Panc1 (cell line): ENCODE measurements around the gene SEMA3G. TPM values are rescaled to one million over a fixed set of nuclear protein-coding genes. Genes with fewer than 3 reads are reported as not detected.

Source experiments
- ATAC-seq: fragments of 200-7000 bp; cut with Tn5 transposase; 2 replicates; pipeline ENCODE4 v1.9.1; 2020; ENCODE audit warnings: mild to moderate bottlenecking, moderate library complexity
- BruUV-seq: library from RNA; stranded (reverse); fragments of 400-500 nt; replicated peaks from 2 replicates; lab custom pipeline; 2021; lab: Mats Ljungman, UMichigan
- CTCF ChIA-PET: fragments of 300-600 bp; sonication (Branson Sonifier 250); formaldehyde crosslinking; loops from one replicate; lab custom pipeline; 2022; ENCODE audit warnings: antibody characterized with exemption; lab: Charles Lee
- POLR2A ChIA-PET: fragments of 300-600 bp; sonication (Branson Sonifier 250); formaldehyde crosslinking; loops from one replicate; lab custom pipeline; 2022; ENCODE audit warnings: antibody characterized with exemption; lab: Charles Lee
- DNase-seq: peaks from one replicate; pipeline ENCODE4 v3.0.0-alpha.2; 2010; ENCODE audit warnings: low read depth, low spot score
- H3K27ac ChIP-seq: 2 replicates; pipeline ENCODE4 v1.5.1; 2011; ENCODE audit warnings: mild to moderate bottlenecking, low read length, inconsistent platforms
- H3K27me3 ChIP-seq: fragments of 200-500 bp; sonication (Bioruptor generic); 2 replicates; pipeline ENCODE4 v1.6.0; 2014; ENCODE audit warnings: low read length, inconsistent platforms; ENCODE audit not compliant: control insufficient read depth, insufficient read depth
- H3K36me3 ChIP-seq: fragments of 200-500 bp; sonication (Bioruptor generic); 2 replicates; pipeline ENCODE4 v1.5.1; 2014; ENCODE audit warnings: inconsistent platforms, mild to moderate bottlenecking, low read length, moderate library complexity; ENCODE audit not compliant: control insufficient read depth, insufficient read depth
- H3K4me1 ChIP-seq: 2 replicates; pipeline ENCODE4 v1.5.1; 2011; ENCODE audit warnings: inconsistent platforms, mild to moderate bottlenecking, low read length, moderate library complexity; ENCODE audit not compliant: control insufficient read depth, insufficient read depth
- H3K4me3 ChIP-seq, 2 experiments: 2 replicates each; pipeline ENCODE4 v1.5.1; 2011 to 2012; ENCODE audit warnings: low read depth in 2 of 2, low read length in 2 of 2, mild to moderate bottlenecking in 2 of 2, inconsistent platforms in 1 of 2, moderate library complexity in 1 of 2
- H3K9me3 ChIP-seq: fragments of 200-500 bp; sonication (Bioruptor generic); 2 replicates; pipeline ENCODE4 v1.5.1; 2014; ENCODE audit warnings: low read depth, mild to moderate bottlenecking, inconsistent platforms, low read length, moderate library complexity; ENCODE audit not compliant: control insufficient read depth, insufficient read depth
- CTCF ChIP-seq: fragments of 450-650 bp; IDR thresholded peaks from 2 replicates; pipeline ENCODE4 v1.5.1; 2017; ENCODE audit warnings: mild to moderate bottlenecking
- POLR2AphosphoS5 ChIP-seq: IDR thresholded peaks from 2 replicates; pipeline ENCODE4 v1.6.1; 2012; ENCODE audit warnings: mild to moderate bottlenecking, low read depth, low read length, moderate library complexity
- SIN3A ChIP-seq: IDR thresholded peaks from 2 replicates; pipeline ENCODE4 v1.6.1; 2012; ENCODE audit warnings: low read depth, mild to moderate bottlenecking, low read length, moderate library complexity, borderline replicate concordance; ENCODE audit not compliant: insufficient read depth
- TCF7L2 ChIP-seq: IDR thresholded peaks from 2 replicates; pipeline ENCODE4 v1.6.1; 2011; ENCODE audit warnings: mild to moderate bottlenecking, low read depth, low read length, inconsistent platforms
- in situ Hi-C: cut with HindIII; loops from 2 replicates; pipeline ENCODE4 v1.10.0; 2016; ENCODE audit warnings: low sequenced_read_pairs, low pct_unique_long_range_greater_than_20kb
- intact Hi-C: fragments of 100-400 bp; cut with micrococcal nuclease; formaldehyde crosslinking; loops from one replicate; pipeline ENCODE4 v1.10.0; 2022; ENCODE audit not compliant: unreplicated experiment
- total RNA-seq: library from RNA; stranded (reverse); gene quantifications from one replicate; pipeline ENCODE4 v1.2.1, GENCODE V29; 2021; ENCODE audit not compliant: unreplicated experiment
- TF ChIP-seq, protein P1 (sequence below), 2 experiments: IDR thresholded peaks; 2 replicates each; pipeline ENCODE4 v1.6.1; 2011 to 2012; ENCODE audit warnings: low read depth in 2 of 2, control low read depth in 1 of 2, low read length in 1 of 2, mild to moderate bottlenecking in 1 of 2, moderate library complexity in 1 of 2; ENCODE audit not compliant: insufficient read depth in 1 of 2

The SEMA3G gene
- total RNA-seq, 1 experiment from 2014 or later: 1.6 TPM

DNA sequence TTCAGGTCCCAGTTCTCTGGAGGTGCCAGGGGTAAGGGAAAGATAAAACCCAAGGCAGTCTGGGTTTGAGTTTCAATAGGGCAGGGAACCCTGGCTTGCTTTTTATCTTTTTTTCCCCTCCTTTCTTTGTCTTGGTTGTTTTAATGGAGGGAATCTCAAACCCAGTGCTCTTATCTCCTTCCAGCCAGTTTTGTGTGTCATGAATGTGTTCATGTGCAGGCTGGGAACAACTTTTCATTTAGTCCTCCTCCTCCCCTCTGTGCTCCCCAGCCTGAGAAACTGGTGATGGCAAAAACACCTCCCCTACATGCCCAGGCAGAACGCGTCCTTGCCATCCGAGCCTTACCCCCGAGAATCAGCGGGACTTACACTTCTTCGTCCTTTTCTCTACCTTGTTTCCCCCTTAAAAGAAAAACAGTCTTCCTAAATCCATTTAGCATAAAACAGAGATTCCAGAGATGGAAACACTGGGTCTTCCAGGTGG is 10.9 kb downstream of the SEMA3G start:
- DNase-seq: no peak
- Histone ChIP-seq H3K27me3 (no peaks in the 10 kb centered on the region), H3K36me3 (no peaks in the 10 kb centered on the region), H3K27ac (no peak overlapping the region), H3K9me3 (no peaks in the 10 kb centered on the region), H3K4me1 (no peaks in the 10 kb centered on the region), H3K4me3 (no peak overlapping the region)
- ATAC-seq: no peak
- no peak for TF ChIP-seq POLR2AphosphoS5
- TF ChIP-seq CTCF: no peak
- TF ChIP-seq SIN3A: no peak
- TF ChIP-seq TCF7L2: no peak
- TF ChIP-seq, protein P1, sequence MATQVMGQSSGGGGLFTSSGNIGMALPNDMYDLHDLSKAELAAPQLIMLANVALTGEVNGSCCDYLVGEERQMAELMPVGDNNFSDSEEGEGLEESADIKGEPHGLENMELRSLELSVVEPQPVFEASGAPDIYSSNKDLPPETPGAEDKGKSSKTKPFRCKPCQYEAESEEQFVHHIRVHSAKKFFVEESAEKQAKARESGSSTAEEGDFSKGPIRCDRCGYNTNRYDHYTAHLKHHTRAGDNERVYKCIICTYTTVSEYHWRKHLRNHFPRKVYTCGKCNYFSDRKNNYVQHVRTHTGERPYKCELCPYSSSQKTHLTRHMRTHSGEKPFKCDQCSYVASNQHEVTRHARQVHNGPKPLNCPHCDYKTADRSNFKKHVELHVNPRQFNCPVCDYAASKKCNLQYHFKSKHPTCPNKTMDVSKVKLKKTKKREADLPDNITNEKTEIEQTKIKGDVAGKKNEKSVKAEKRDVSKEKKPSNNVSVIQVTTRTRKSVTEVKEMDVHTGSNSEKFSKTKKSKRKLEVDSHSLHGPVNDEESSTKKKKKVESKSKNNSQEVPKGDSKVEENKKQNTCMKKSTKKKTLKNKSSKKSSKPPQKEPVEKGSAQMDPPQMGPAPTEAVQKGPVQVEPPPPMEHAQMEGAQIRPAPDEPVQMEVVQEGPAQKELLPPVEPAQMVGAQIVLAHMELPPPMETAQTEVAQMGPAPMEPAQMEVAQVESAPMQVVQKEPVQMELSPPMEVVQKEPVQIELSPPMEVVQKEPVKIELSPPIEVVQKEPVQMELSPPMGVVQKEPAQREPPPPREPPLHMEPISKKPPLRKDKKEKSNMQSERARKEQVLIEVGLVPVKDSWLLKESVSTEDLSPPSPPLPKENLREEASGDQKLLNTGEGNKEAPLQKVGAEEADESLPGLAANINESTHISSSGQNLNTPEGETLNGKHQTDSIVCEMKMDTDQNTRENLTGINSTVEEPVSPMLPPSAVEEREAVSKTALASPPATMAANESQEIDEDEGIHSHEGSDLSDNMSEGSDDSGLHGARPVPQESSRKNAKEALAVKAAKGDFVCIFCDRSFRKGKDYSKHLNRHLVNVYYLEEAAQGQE (IDR thresholded peaks at IDR 0.05; ENCODE audit: insufficient read depth in 1 of 2, low read depth in 2 of 2, low read length in 1 of 2): no peak
- intact Hi-C loops (no loop called here), in situ Hi-C loops (no loop called here)
- POLR2A ChIA-PET: no interaction called here
- no TSS peak for BruUV-seq
- CTCF ChIA-PET: interaction anchor here (3.1 kb wide), 1 partner anchor 12 kb away, joined by 9 read pairs; no protein-coding TSS in a partner anchor

DNA sequence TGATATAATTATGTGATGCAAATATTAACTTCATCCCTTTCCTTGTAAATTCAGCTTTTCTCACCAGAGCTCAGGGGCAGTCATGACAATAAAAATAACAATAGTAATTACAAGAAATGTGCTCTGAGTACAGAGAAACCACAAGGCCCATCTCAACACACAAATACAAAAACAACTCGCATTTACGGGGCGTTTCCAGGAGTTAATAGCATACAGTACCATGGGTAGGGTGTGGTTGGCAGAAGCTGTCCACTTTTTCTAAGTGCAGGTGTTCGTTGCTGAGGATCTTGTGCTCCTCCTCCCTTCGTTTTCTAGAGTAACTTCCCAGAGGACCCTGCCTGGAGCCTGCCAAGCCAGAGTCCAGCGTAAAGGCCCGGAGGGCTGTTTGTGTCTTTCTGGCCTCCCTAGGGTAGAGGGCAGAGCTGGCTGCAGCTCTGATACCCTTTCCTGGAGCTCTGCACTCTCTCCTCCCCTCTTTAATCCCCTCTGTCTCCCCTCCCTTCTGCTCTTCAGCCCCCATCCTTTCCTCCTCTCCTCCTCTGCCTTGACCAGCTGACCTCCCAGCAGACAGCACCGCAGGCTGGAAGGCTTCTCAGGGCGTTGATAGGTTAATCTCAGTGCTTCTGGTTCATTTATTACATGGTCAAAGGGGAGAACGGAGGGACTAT is 11.4 kb downstream of the SEMA3G start:
- intact Hi-C loops: no loop called here

DNA sequence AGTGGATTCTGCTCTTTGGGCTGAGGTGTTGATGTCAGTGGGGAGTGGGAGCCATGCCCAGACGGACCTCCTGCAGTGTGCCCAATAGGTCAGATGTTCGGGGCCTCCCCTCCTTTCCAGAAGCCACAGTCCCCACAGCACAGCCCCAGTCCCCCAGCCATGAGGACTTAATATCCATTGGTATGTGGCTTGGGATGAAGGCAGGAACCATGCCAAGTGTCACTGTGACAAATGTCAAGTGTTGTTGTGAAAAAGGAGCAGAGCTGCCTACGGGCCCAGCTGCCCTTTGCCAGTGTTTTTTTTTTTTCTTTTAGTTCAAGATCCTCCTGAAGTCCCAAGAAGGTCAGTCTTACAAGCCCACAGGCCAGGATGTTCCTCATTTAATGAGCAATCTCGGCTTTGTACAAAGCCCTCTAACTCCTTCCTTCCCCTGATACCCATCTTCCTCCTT is 12.2 kb downstream of the SEMA3G start:
- no peaks in the 10 kb centered on the region for H3K4me1 ChIP-seq
- H3K27me3 ChIP-seq: no peaks in the 10 kb centered on the region
- DNase-seq (no peak), ATAC-seq (no peak)
- H3K36me3 ChIP-seq: no peaks in the 10 kb centered on the region
- CTCF ChIA-PET: interaction anchor here (3.1 kb wide), 1 partner anchor 13 kb away, joined by 9 read pairs; no protein-coding TSS in a partner anchor
- in situ Hi-C loops (no loop called here), intact Hi-C loops (no loop called here)
- TF ChIP-seq TCF7L2: no peak
- TF ChIP-seq POLR2AphosphoS5: no peak
- H3K9me3 ChIP-seq: no peaks in the 10 kb centered on the region
- H3K27ac ChIP-seq: no peak overlapping the region
- BruUV-seq: no TSS peak
- no peak overlapping the region for H3K4me3 ChIP-seq
- POLR2A ChIA-PET: no interaction called here

More for the DNA sequence above, 11.4 kb downstream of the SEMA3G start:
- Histone ChIP-seq H3K27me3 (no peaks in the 10 kb centered on the region), H3K9me3 (no peaks in the 10 kb centered on the region), H3K27ac (no peak overlapping the region), H3K4me1 (no peaks in the 10 kb centered on the region), H3K36me3 (no peaks in the 10 kb centered on the region), H3K4me3 (no peak overlapping the region)
- ATAC-seq (no peak), DNase-seq (no peak)
- BruUV-seq: no TSS peak
- CTCF ChIA-PET: interaction anchor here (0.6 to 3.1 kb wide), 2 partner anchors 12 to 200 kb away, joined by 6 to 9 read pairs; no protein-coding TSS in a partner anchor
- no peak for TF ChIP-seq SIN3A
- POLR2A ChIA-PET: no interaction called here
- in situ Hi-C loops: no loop called here
